Measurements from ENCODE around the gene PLS3.

DNA sequence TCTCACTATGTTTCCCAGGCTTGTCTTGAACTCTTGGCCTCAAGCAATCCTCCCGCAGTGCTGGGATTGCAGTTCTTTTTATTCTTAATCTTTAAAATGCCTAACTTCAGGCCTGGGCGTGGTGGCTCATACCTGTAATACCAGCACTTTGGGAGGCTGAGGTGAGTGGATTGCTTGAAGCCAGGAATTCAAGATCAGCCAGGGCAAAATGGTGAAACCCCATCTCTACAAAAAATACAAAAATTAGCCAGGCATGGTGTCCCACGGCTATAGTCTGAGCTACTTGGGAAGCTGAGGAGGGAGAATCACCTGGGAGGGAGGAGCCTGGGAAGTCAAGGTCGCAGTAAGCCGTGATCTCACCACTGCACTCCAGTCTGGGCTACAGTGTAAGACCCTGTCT is 45.9 kb downstream of the PLS3 start:
- TF ChIP-seq, protein P1, sequence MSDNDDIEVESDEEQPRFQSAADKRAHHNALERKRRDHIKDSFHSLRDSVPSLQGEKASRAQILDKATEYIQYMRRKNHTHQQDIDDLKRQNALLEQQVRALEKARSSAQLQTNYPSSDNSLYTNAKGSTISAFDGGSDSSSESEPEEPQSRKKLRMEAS (CRISPR knock-in tag; IDR thresholded peaks at IDR 0.05) = no peak
- TF ChIP-seq TAF1 (IDR thresholded peaks at IDR 0.05; ENCODE audit: control insufficient read depth, extremely low read depth, insufficient read depth, low read length, severe bottlenecking) = no peak
- TF ChIP-seq NCOA4 (IDR thresholded peaks at IDR 0.05; ENCODE audit: partially characterized antibody) = no peak
